ENCODE data around the gene FAM131B. TPM values are rescaled to one million over a fixed set of nuclear protein-coding genes. Genes with fewer than 3 reads are reported as not detected.

The FAM131B gene
- total RNA-seq, 1 donor from 2014 or later = 0.48 TPM

DNA sequence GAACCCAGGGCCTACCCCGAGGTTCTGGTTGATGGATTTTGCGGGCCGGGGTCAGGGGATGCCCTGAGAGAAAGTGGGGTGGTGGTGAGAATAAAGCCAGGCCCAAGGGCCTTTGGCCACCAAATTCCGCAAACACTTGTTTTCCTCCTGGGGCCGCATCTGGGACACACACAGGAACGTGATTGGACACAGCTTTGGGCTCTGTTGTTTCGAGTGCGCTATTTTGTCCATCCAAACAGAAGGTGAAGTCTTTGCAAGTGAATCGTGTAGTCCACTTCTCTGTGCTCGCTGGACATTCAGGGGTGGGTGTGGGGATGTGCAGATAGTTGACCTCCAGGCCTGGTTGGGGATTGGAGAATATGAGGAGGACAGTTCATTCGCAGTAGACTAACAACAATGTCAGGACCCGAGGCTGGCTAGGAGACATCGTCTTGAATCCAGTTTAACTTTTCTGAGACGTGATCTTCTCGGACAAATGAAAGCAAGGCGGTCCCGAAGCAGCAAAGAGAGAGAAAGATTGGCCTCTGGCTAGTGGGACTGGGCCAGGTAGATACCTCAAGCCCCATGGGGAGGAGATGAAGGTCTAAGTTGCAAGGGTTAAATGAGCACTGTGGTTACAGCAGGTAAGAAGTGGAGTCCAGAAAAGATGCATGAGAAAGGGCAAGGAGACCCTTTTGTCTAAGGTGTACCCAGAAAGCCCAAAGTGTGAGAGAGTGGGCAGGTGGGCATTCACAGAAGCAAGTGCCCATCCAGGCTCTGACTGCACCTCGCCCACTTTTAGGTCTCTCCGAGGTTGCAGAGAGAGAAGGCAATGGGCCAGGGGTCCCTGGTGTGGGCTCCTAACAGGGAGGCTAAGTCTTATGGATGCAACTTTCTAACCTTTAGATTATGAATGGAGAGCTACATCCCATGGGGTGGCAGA, 764 bp upstream of the FAM131B start:
- intact Hi-C loops (cut with micrococcal nuclease) = loop anchor here (5.0 to 10.0 kb wide), 2 partner anchors 52 to 121 kb away; no protein-coding TSS in a partner anchor

DNA sequence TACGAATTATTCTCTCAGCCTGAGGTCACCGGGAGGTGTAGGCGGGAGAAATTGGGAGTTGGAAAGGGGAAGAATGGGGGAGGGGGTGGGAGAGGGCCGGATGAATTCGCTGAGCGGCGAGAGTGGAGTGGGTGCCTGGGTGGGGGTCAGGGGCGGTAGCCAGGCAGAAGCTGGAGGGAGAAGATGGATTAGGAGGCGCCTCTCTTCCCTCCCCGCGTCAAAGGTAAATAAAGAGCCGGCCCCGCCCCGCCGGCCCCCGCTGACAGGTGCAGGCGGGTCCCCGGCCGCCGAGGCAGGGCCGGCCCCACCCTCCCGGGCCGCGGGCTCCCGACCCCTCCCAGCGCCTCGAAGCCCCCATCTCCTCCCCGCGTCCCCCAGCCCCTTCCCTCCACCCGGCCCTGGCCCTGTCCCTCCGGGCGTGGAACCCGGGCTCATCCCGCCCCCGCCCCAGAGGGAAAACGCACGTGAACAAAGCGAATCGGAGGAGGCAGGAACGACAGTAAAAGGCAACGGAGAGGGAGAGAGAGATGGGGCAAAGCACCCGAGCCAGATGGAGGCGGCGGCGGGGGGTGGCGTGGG, 872 bp downstream of the FAM131B start:
- intact Hi-C loops (cut with micrococcal nuclease) = loop anchor here (1.0 to 10.0 kb wide), 3 partner anchors 18 to 119 kb away; no protein-coding TSS in a partner anchor

DNA sequence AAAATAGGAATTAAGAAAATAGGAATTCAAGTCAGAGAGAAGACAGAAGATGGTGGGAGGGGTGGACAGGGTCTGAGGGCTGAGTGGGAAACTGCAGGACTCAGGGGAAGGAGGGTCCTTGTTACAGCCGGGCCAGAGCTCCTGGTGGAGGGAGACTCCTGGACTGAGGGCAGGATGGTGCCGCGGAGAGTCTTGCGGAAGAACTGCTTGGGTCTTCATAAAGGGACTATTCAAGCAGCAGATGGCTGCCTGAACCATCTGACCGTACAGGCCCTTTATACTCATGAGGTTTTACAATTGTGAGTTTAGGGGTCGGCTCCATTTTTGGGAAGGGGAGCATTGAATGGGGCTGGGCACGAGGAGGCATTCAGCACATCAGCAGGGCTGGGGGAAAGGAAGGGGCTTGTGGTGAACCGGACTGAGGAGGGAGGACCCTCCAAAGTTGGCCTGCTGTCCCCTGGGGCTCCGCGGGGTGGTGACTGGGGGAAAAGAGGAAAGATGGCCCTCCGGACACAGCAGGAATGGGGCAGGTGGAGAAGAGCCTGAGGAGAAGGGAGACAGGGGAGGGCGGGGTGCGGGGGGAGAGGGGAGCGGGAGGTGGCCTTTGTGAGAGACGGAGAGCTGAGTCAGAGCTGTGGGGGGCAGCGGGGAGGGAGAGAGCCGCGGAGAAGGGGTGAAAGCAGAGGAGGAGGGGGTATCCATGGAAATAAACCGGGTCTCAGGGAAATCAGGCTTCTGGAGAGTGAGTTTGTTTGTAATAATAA, 1.5 kb downstream of the FAM131B start:
- intact Hi-C loops (cut with micrococcal nuclease) = loop anchor here (5.0 to 10.0 kb wide), 2 partner anchors 54 to 119 kb away; no protein-coding TSS in a partner anchor

- intact Hi-C loops (cut with micrococcal nuclease) = loop anchor here (5.0 to 10.0 kb wide), 2 partner anchors 55 to 118 kb away; no protein-coding TSS in a partner anchor
These were observed 2.7 kb downstream of the FAM131B start for GRCh38 chr7:143359771-143360353.

DNA sequence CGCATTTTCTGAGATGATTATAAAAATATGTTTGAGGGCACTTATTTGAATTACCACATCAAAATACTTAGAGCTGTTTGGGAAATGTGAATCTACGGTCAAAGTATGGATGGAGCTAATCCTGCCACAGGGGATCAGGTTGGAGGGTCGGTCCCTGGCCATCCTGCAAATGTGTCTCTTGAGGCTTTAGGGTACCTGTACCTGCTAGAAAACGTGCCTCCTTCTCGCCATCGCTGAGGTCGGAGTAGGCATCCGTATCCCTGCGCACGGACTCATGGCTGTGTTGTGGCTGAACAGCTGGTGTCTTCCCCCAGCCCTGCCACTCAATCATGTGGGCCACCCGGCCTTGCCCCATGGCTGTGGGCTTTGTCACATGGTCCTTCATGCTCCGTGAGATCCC, 3.9 kb downstream of the FAM131B start:
- intact Hi-C loops (cut with micrococcal nuclease) = no loop called here

- intact Hi-C loops (cut with micrococcal nuclease) = no loop called here
These were observed 6.0 kb downstream of the FAM131B start for GRCh38 chr7:143356414-143357050.

- intact Hi-C loops (cut with micrococcal nuclease) = no loop called here
These were observed 6.8 kb downstream of the FAM131B start for GRCh38 chr7:143355450-143356385.

DNA sequence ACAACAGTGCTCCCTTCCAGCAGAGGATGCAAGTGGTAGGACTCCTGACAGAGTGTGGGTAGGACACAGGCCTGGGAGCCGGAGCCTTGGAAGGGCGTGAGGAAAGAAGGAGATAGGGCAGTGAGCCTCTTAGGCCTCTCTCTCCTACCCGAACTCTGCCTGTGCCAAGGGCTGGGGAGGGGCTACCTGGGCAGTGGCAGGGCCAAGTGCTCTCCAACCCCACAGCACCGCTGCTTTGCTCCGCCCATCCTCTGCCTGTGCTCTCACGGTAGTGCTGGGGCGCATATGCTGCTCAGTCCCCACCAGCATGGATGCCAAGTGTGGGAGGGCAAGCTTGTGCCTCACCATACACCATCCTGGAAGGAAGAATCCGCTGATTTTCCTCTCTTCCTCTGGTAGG, 7.5 kb downstream of the FAM131B start:
- intact Hi-C loops (cut with micrococcal nuclease) = no loop called here

GRCh38 chr7:143354376-143354775, 8.1 kb downstream of the FAM131B start:
- intact Hi-C loops (cut with micrococcal nuclease) = no loop called here

DNA sequence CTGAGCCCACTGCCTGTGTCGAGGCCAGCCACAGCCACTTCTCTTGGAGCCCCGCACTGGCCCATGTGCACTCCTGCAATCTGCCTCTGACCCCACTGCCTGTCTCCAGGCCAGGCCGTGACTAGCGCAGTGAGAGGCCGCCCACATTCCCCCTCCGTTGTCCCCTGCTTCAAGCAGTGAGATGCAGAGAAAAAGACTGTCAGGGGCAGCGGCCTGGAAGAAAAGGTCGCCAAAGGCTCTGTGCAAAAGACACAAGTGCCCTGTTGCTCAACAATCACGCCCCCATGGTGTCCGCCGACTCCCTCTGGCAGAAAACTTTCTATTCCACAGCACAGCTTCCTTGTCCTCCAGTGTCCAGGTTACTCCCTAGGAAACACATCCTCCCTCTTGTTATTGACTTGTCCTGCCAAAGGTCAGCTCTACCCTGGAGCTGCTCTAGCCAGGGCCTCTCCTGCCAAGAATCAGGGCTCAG, 9.9 kb downstream of the FAM131B start:
- intact Hi-C loops (cut with micrococcal nuclease) = no loop called here

- intact Hi-C loops (cut with micrococcal nuclease) = no loop called here
These were observed 10.9 kb downstream of the FAM131B start for GRCh38 chr7:143351574-143351973.

- intact Hi-C loops (cut with micrococcal nuclease) = no loop called here
These were observed 11.5 kb downstream of the FAM131B start for GRCh38 chr7:143351060-143351459.

DNA sequence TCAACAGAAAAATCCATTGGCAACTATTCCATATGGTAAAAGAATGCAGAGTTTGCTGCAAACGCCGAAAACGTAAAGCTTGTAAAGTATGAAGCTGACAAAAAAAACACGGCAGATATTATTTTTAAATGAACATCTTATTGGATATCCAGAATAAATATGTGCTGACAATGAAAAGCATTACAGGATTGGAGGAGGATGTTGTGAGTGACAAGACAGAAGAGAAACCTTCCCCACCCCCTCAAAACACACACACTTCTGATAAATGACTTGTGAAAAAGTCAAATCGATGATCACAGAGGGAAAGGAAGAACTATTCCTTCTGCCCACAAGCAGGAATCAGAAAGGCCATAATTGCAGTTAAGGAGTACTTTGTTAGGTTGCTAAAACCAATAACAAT, 14.6 kb downstream of the FAM131B start:
- intact Hi-C loops (cut with micrococcal nuclease) = loop anchor here (5.0 to 10.0 kb wide), 2 partner anchors 41 to 343 kb away; no protein-coding TSS in a partner anchor

DNA sequence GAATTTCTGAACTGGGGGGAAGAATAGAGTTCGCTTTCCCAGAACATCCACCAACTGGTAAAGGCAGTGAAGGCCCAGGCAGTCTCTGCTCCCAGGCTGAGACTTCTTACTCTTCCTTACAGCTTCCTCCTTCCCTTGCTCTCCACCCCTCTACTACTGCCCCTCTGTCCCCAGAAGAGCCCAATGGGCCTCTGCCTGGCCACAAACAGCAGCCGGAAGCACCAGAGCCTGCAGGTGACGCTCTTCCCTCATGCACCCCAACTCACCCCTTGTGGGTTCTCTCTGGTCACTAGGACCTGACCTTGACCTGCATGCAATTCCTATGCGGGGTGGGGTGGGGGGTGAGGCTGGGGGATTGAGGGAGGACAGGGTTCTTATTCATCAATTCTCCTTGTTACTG, 16.5 kb downstream of the FAM131B start:
- intact Hi-C loops (cut with micrococcal nuclease) = loop anchor here (5.0 to 10.0 kb wide), 2 partner anchors 39 to 341 kb away; no protein-coding TSS in a partner anchor

DNA sequence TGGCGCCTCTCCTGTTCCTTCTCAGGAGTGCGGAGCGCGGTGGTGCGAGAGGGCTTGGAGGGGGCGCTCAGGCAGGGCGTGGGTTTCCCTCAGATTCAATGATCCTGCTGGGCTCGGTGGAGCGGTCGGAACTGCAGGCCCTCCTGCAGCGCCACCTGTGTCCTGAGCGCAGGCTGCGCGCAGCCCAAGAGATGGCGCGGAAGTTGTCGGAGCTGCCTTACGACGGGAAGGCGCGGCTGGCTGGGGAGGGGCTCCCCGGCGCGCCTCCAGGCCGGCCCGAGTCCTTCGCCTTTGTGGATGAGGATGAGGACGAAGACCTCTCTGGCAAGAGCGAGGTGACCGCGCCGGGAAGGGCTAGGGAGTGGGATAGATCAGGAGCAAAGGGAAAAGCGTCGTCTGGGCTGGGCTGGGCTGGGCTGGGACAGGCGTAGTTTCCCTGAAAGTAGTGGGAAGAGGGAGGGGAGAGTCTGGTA, 17.0 kb downstream of the FAM131B start:
- intact Hi-C loops (cut with micrococcal nuclease) = loop anchor here (1.0 to 10.0 kb wide), 4 partner anchors 35 to 341 kb away; partner anchors contain the start of gene ZYX

- intact Hi-C loops (cut with micrococcal nuclease) = loop anchor here (10.0 kb wide), 1 partner anchor 339 kb away; no protein-coding TSS in a partner anchor
These were observed 18.9 kb downstream of the FAM131B start for GRCh38 chr7:143343596-143343995.

GRCh38 chr7:143341842-143342241, 20.7 kb downstream of the FAM131B start:
- intact Hi-C loops (cut with micrococcal nuclease) = loop anchor here (10.0 kb wide), 1 partner anchor 337 kb away; no protein-coding TSS in a partner anchor

- intact Hi-C loops (cut with micrococcal nuclease) = no loop called here
These were observed 25.3 kb downstream of the FAM131B start for GRCh38 chr7:143337216-143337615.

- intact Hi-C loops (cut with micrococcal nuclease) = no loop called here
These were observed 28.3 kb downstream of the FAM131B start for GRCh38 chr7:143334244-143334643.
